Muscle of leg (tissue), 11 donors: ENCODE results near the gene KRT13. TPM values are rescaled to one million over a fixed set of nuclear protein-coding genes. Genes with fewer than 3 reads are reported as not detected.
"Not testable (repeated sequence)": the region's sequence is repeated elsewhere in the genome, so short reads cannot be mapped to it uniquely, and the experiment has no call there.

Experiments
- DNase-seq: peaks from one replicate; pipeline ENCODE4 v3.0.0; 2013
- H3K27ac ChIP-seq: one replicate; pipeline ENCODE4 v1.5.1; 2013; ENCODE audit warnings: mild to moderate bottlenecking, low read length, control low read depth
- H3K27me3 ChIP-seq: one replicate; pipeline ENCODE4 v1.6.1; 2013; ENCODE audit warnings: low read length; ENCODE audit not compliant: control insufficient read depth, insufficient read depth
- H3K36me3 ChIP-seq: one replicate; pipeline ENCODE4 v1.6.1; 2013; ENCODE audit warnings: low read length; ENCODE audit not compliant: control insufficient read depth, insufficient read depth
- H3K4me1 ChIP-seq: one replicate; pipeline ENCODE4 v1.6.1; 2013; ENCODE audit warnings: low read length; ENCODE audit not compliant: control insufficient read depth, insufficient read depth
- H3K4me3 ChIP-seq: one replicate; pipeline ENCODE4 v1.5.1; 2013; ENCODE audit warnings: low read length, control low read depth
- H3K9me3 ChIP-seq: replicated peaks from 2 replicates; pipeline ENCODE4 v1.6.1; 2013; ENCODE audit warnings: low read depth, low read length; ENCODE audit not compliant: control insufficient read depth
- WGBS: methylation state at CpG from one replicate; pipeline ENCODE4 v1.1.5; 2013; ENCODE audit warnings: missing lambda C conversion rate; ENCODE audit not compliant: insufficient coverage; 5-methylcytosine and 5-hydroxymethylcytosine counted together
- polyA plus RNA-seq, 8 donors: library from polyadenylated mRNA; unstranded; fragments of 120-200 nt; gene quantifications; one replicate each; pipeline versions ENCODE4 v1.2.1 to v1.2.3, GENCODE V29; 2013; ENCODE audit warnings: inconsistent platforms in 1 of 8, low replicate concordance in 1 of 8; ENCODE audit not compliant: insufficient read length in 8 of 8, insufficient read depth in 1 of 8
- total RNA-seq: library from RNA; stranded (reverse); fragments of 120-200 nt; gene quantifications from one replicate; pipeline ENCODE4 v1.2.4, GENCODE V29; 2013

The KRT13 gene
- total and polyA plus RNA-seq, 9 donors, result 0.13 to 177 (median 0.63) TPM; not detected in 1

DNA sequence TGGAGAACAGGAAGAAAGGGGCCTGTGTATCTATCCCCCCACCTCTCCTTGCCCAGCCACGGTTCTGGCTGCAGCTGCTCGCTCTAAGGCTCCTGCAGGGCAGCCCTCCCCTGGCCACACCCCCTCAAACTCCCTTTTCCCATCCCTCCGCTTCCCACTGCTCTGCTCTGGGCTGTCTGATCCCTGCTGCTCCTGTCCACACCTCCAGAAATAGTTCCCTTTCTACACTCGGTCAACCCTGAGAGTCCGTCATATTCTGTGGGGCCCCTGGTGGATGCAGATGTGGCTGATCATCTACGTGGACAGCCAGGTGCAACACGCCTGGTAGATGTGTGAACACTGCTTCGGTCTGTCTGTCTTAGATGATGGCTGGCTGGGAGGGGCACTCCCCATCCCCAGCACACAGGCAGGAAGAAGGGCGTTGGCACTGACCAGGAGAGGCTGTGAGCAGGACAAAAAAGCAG lies 42.0 kb upstream of the KRT13 start:
- Histone ChIP-seq H3K27me3 (peaks cover 2% of the 10 kb centered on the region), H3K9me3 (peaks cover 5% of the 10 kb centered on the region), H3K36me3 (no peaks in the 10 kb centered on the region), H3K27ac (no peak overlapping the region), H3K4me1 (peaks cover 20% of the 10 kb centered on the region), H3K4me3 (no peak overlapping the region)
- DNase-seq, result no peak
- 60% methylated on average over 8 of the region's 9 CpGs for WGBS

DNA sequence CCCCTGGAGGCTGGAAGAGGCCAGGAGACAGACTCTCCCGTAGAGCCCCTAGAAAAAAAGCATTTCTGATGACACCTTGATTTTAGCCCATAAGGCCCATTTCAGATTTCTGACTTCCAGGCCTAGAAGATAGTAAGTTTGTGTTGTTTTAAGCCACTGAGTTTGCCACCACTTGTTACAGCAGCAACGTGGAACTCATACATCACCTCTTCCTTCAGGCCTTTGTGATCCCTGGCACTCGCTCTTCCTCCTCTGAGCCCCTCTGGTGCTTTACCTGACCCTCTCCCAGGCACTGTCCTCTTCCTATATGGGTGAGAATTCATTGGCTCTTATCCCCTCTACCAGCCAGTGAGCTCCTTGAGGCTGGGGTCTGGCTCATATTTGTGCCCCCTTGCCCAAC lies 41.4 kb upstream of the KRT13 start:
- H3K9me3 ChIP-seq, result peaks cover 5% of the 10 kb centered on the region
- peaks cover 2% of the 10 kb centered on the region for H3K27me3 ChIP-seq
- H3K4me1 ChIP-seq, result peaks cover 20% of the 10 kb centered on the region
- WGBS, result 94% methylated on average over 2 of the region's 3 CpGs
- H3K36me3 ChIP-seq, result no peaks in the 10 kb centered on the region
- no peak overlapping the region for H3K4me3 ChIP-seq
- no peak for DNase-seq
- H3K27ac ChIP-seq, result no peak overlapping the region

DNA sequence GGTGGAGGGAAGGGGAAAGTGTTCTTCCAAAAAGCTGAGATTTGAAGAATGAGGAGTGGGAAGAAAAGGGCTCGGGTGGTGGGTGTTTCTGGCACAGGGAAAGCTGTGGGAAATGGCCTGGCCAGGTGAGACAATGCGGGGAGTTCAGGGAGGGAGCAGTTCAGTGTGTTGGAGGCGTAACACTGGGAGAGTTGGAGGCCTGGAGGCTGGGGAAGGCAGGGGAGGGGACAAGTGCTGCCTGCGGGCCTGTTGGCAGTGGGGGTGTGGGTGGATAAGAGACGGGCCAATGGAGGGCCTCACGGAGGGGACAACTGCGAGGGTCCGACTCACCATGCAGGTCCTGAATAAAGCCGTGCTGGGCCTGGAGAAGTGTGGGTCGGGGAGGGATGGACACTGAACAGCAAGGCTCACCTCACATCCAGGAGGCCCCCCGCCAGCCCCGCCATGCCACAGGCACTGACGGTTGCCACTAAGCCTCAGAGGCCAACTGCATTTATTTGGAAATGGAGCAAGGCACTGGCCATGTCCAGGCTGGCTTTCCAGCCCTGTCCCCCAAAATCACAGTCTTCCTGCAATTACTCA lies 40.5 kb upstream of the KRT13 start:
- H3K36me3 ChIP-seq, result no peaks in the 10 kb centered on the region
- no peak overlapping the region for H3K27ac ChIP-seq
- H3K9me3 ChIP-seq, result peaks cover 5% of the 10 kb centered on the region
- no peak for DNase-seq
- WGBS, result 72% methylated on average over 12 of the region's 13 CpGs
- peaks cover 2% of the 10 kb centered on the region for H3K27me3 ChIP-seq
- H3K4me3 ChIP-seq, result no peak overlapping the region
- peaks cover 20% of the 10 kb centered on the region for H3K4me1 ChIP-seq

DNA sequence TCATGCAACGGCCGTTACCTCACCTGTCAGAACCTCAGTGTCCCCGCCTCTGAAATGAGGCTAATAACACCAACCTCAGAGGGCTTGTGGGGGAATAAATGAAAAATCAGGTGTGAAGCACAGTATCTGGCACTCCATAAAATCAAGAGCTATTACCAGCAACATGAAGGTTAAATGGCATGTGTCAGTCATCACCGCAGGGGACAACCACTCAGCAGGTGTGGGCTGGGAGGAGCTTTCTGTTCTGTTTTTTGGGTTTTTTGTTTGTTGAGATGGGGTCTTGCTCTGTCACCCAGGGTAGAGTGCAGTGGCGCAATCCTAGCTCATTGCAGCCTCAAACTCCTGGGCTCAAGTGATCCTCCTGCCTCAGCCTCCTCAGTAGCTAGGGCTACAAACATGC lies 39.5 kb upstream of the KRT13 start:
- WGBS, result 92% methylated on average over 2 of the region's 5 CpGs
- H3K27ac ChIP-seq, result no peak overlapping the region
- no peak for DNase-seq
- H3K4me3 ChIP-seq, result no peak overlapping the region
- peaks cover 20% of the 10 kb centered on the region for H3K4me1 ChIP-seq
- no peaks in the 10 kb centered on the region for H3K36me3 ChIP-seq
- peaks cover 2% of the 10 kb centered on the region for H3K27me3 ChIP-seq
- H3K9me3 ChIP-seq, result peaks cover 5% of the 10 kb centered on the region

DNA sequence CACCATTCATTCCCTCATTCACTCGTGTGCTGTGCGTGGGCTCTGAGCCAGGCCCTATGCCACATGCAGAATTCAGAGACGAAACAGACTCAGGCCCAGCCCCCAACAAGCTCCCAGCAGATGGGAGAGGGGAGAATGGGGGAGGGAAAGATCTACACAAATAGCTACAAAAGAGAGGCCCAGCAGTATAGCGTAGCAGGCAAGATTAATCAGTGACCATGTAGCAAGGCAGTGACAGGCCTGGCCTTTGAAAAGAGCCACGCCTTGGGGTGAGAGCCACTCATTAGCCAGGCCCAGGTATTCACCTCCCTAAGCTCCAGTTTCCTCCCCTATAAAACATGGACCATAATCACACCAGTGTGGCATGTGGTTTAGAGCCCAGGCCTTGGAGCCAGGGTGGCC lies 39.1 kb upstream of the KRT13 start:
- Histone ChIP-seq H3K27me3 (peaks cover 2% of the 10 kb centered on the region), H3K4me3 (no peak overlapping the region), H3K36me3 (no peaks in the 10 kb centered on the region), H3K27ac (no peak overlapping the region), H3K9me3 (peaks cover 5% of the 10 kb centered on the region), H3K4me1 (peaks cover 20% of the 10 kb centered on the region)
- 15% methylated on average over 2 of the region's 5 CpGs for whole genome bisulfite sequencing
- DNase-seq, result peak; percentile 16

DNA sequence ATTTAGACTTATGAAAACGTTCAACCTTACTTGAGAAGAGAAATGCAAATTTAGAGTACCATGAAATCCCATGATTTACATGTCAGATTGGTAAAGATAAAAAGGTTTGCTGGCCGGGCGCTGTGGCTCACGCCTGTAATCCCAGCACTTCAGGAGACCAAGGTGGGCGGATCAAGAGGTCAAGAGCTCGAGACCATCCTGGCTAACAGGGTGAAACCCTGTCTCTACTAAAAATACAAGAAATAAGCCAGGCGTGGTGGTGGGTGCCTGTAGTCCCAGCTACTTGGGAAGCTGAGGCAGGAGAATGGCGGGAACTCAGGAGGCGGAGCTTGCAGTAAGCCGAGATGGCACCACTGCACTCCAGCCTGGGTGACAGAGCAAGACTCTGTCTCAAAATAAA lies 37.4 kb upstream of the KRT13 start:
- WGBS, result 79% methylated on average over 5 of the region's 10 CpGs
- not testable (repeated sequence) for H3K4me1 ChIP-seq, H3K36me3 ChIP-seq, H3K9me3 ChIP-seq, DNase-seq, H3K27me3 ChIP-seq, H3K27ac ChIP-seq, H3K4me3 ChIP-seq

DNA sequence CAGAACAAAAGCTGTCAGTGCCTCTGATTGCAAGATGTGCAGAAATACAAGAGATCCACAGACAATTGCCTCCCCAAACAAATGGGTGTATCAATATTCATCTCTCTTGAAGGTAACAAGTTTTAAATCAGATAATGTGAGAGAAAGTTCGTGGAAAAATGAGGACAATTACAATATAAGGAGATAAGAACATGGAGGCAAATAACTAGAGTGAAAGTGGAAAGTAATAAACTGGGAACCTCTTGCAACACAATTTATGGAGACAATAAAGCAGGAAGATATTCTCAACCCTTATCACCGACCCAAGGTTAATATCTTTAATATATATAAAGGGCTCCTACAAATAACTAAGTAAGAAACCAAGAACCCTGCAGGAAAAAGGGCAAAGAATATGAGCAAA lies 36.9 kb upstream of the KRT13 start:
- Histone ChIP-seq H3K36me3 (no peaks in the 10 kb centered on the region), H3K27me3 (peaks cover 2% of the 10 kb centered on the region), H3K9me3 (peaks cover 5% of the 10 kb centered on the region), H3K27ac (no peak overlapping the region), H3K4me1 (peaks cover 3% of the 10 kb centered on the region), H3K4me3 (no peak overlapping the region)
- no peak for DNase-seq
- no CpG with 5 or more reads among the region's 2 CpGs for WGBS

DNA sequence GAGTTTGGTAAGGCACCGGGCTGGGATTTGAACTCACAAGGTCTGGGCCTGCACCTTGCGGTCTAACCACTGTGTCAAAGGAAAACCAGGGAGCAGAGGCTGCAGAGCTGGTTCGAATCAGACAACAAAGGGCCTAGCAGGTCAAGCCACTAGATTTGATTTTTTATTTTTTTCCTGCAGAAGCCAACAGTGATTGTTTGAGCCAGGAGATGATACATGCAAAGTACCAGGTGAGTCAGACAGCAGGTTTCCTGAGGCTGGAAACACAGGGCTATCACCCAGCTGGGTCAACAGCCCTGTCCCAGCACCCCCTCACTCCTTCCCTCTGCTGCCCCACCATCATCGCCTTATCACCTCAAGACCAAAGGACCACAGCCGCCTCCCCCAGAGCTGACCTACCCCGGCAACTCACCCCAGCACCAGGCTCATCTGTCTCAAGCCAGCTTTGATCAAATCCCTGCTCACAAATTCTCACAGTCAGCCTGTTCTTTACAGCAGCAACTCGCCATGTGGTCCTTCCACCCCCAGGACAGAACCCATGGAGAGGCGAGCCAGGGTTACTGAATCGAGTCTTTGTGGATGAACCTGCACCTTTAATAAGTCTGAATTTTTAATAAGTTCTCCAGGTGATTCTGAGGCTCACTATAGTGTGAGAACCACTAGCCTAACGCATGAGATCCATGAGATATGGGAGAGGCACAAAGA lies 35.7 kb upstream of the KRT13 start:
- Histone ChIP-seq H3K4me1 (peaks cover 3% of the 10 kb centered on the region), H3K27ac (no peak overlapping the region), H3K9me3 (no peaks in the 10 kb centered on the region), H3K4me3 (no peak overlapping the region), H3K36me3 (no peaks in the 10 kb centered on the region), H3K27me3 (peaks cover 10% of the 10 kb centered on the region)
- no peak for DNase-seq
- 61% methylated on average over 9 of the region's 10 CpGs for WGBS

DNA sequence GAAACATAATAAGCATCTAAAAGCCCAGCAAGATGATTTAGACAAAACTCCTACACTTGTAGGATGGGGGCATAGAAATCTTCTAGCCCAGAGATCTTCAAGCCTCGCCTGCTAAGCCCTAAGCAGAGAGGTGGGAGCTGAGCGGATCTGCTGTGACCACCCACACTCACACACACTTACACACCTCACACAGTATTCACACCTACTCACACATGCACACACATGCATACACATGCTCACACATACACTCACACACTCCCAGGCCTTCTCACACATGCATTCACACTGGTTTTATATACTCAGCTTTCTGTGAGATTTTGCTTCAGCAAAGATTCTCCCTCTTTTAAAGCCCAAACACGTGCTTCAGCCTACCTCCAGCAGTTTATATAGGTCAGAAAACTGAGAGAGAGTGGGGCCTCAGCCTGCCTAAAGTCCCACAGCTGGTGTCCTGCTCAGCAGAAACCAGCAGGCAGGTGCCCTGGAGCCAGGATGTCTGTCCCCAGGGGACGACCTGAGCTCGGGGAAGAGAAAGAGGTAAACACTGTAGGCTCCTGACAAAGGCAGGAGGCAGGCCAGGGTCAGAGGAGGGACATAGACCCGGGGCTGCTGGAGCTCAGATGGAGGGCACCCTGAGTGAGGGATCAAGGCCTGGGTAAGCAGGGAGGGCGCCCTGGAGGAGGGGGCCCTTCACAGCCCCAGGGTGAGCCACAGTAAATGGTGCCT lies 34.7 kb upstream of the KRT13 start:
- DNase-seq, result no peak
- 43% methylated on average over 4 of the region's 7 CpGs for WGBS
- Histone ChIP-seq H3K27me3 (peaks cover 14% of the 10 kb centered on the region), H3K4me3 (no peak overlapping the region), H3K9me3 (no peaks in the 10 kb centered on the region), H3K27ac (no peak overlapping the region), H3K36me3 (no peaks in the 10 kb centered on the region), H3K4me1 (peaks cover 3% of the 10 kb centered on the region)

DNA sequence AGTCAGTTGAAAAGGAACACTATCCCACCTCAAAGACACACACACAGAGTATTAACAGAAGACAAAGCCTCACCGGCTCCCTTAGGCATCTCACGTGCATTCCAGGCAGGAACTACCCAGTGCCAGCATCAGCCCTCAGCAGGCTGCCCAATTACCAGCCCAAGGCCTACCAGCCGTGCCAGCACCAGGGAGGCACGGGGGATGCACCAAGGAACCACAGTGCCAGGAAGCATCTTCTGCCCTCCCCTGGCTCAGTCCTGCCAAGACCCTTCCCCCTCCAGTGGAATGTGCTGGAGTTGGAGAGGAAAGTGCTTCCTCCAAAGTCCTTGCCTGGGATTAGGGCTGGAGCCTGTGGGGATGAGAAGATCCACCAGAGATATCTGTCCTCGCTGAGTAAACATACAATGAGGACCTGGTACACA lies 33.7 kb upstream of the KRT13 start:
- H3K4me3 ChIP-seq, result no peak overlapping the region
- WGBS, result 49% methylated on average over 4 of the region's 5 CpGs
- peaks cover 19% of the 10 kb centered on the region for H3K27me3 ChIP-seq
- no peaks in the 10 kb centered on the region for H3K4me1 ChIP-seq
- no peak overlapping the region for H3K27ac ChIP-seq
- no peaks in the 10 kb centered on the region for H3K9me3 ChIP-seq
- no peaks in the 10 kb centered on the region for H3K36me3 ChIP-seq
- DNase-seq, result no peak
